SK-N-MC (cell line): ENCODE measurements around the gene SIGLECL1.

Experiments used
- EZH2 ChIP-seq: fragments of 200-600 bp; sonication (generic); IDR thresholded peaks from one replicate; pipeline ENCODE4 v1.6.1; 2017; ENCODE audit warnings: antibody characterized with exemption
- FOXP2 ChIP-seq: optimal IDR thresholded peaks from 2 replicates; pipeline ENCODE3; 2011; ENCODE audit warnings: mild to moderate bottlenecking, moderate library complexity; ENCODE audit not compliant: insufficient read depth; ENCODE audit errors: extremely low read length, control extremely low read depth
- POLR2AphosphoS5 ChIP-seq: IDR thresholded peaks from 2 replicates; pipeline ENCODE4 v1.6.1; 2012; ENCODE audit warnings: mild to moderate bottlenecking, low read depth, low read length, borderline replicate concordance

DNA sequence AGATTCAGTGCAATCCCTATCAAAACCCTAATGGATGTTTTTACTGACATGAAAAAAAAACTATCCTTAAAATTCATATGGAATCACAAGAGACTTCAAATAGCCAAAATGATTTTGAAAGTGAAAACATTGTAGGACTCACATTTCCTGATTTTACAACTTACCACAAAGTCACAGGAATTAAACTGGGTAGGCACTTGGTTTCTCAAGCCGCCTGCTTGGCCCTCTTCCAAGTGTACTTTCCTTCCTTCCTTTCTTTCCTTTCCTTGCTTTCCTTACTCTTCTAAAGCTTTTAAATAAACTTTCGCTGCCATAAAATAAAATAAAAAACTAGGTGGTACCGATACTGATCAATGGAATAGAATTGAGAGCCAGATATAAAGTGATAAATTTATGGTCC is 47.0 kb upstream of the SIGLECL1 start:
- TF ChIP-seq EZH2 (no peak), POLR2AphosphoS5 (no peak), FOXP2 (no peak)
